Upper lobe of left lung (tissue), 4 donors: ENCODE results near the gene ACP2.

Experiments
- EP300 ChIP-seq, 4 donors: sonication (generic); formaldehyde crosslinking; IDR thresholded peaks; one replicate each; pipeline ENCODE4 v1.5.1; 2017; ENCODE audit warnings: antibody characterized with exemption in 4 of 4, control low read depth in 2 of 4
- POLR2A ChIP-seq, 4 donors: fragments of 450-650 bp; IDR thresholded peaks; one replicate each; pipeline ENCODE4 v1.5.1; 2016 to 2017; ENCODE audit warnings: antibody characterized with exemption in 4 of 4, mild to moderate bottlenecking in 2 of 4
- TF ChIP-seq, protein P1 (sequence below), 6 experiments: fragments of 450-650 bp in 4 of 6; fragments of 200-600 bp in 2 of 6; sonication (generic) in 2 of 6; IDR thresholded peaks; one replicate each; pipeline ENCODE4 v1.5.1; 2016 to 2019; ENCODE audit warnings: antibody characterized with exemption in 6 of 6

DNA sequence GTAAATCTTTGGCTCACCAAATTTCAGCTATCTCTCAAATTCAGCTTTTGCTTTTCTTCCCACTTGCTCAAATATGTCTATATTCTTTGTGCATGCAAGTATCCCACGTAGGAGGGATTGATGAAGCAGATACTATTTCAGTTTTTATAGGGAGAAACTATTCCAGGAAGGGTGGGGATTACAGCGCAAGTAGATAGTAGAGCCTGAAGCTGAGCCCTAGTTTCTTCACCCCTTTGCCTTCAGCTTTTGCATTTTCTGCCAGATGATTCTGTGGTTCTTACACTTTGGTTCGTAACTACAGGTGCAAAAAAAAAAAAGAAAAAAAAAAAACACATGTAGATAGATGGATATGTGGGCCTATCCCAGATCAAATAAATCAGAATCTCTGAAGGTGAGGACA, 3.1 kb upstream of the ACP2 start:
- TF ChIP-seq, protein P1, sequence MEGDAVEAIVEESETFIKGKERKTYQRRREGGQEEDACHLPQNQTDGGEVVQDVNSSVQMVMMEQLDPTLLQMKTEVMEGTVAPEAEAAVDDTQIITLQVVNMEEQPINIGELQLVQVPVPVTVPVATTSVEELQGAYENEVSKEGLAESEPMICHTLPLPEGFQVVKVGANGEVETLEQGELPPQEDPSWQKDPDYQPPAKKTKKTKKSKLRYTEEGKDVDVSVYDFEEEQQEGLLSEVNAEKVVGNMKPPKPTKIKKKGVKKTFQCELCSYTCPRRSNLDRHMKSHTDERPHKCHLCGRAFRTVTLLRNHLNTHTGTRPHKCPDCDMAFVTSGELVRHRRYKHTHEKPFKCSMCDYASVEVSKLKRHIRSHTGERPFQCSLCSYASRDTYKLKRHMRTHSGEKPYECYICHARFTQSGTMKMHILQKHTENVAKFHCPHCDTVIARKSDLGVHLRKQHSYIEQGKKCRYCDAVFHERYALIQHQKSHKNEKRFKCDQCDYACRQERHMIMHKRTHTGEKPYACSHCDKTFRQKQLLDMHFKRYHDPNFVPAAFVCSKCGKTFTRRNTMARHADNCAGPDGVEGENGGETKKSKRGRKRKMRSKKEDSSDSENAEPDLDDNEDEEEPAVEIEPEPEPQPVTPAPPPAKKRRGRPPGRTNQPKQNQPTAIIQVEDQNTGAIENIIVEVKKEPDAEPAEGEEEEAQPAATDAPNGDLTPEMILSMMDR (IDR thresholded peaks at IDR 0.05), result no peak
- no peak for TF ChIP-seq POLR2A (IDR thresholded peaks at IDR 0.05)
- no peak for TF ChIP-seq EP300 (IDR thresholded peaks at IDR 0.05)
